HFFc6 (cell line): Measurements from ENCODE around the gene R3HDML. TPM values are rescaled to one million over a fixed set of nuclear protein-coding genes. Genes with fewer than 3 reads are reported as not detected.

ENCODE experiments used
- DNase-seq: peaks from one replicate; pipeline ENCODE4 v3.0.0-alpha.2; 2018
- H3K27ac Mint-ChIP-seq: 2 replicates; pipeline ENCODE4 v1.8.0; 2020; ENCODE audit warnings: mild to moderate bottlenecking, mixed read lengths
- H3K27me3 Mint-ChIP-seq: 2 replicates; pipeline ENCODE4 v1.8.0; 2021; ENCODE audit warnings: mild to moderate bottlenecking, moderate library complexity, mixed read lengths; ENCODE audit not compliant: insufficient read depth
- H3K36me3 Mint-ChIP-seq: 2 replicates; pipeline ENCODE4 v1.8.0; 2021; ENCODE audit warnings: low read depth, mixed read lengths
- H3K4me1 Mint-ChIP-seq: 2 replicates; pipeline ENCODE4 v1.8.0; 2020; ENCODE audit warnings: low read depth, mixed read lengths
- H3K4me3 Mint-ChIP-seq: 2 replicates; pipeline ENCODE4 v1.8.0; 2020; ENCODE audit warnings: mild to moderate bottlenecking, moderate library complexity, mixed read lengths
- H3K9me3 Mint-ChIP-seq: 2 replicates; pipeline ENCODE4 v1.8.0; 2020; ENCODE audit warnings: mild to moderate bottlenecking, mixed read lengths
- total RNA-seq, 6 experiments: library from RNA; stranded (reverse); fragmentation: NEBNext Ultra II Directional; extraction: Animal tissue kit (Norgen Biotek cat#: 25700); gene quantifications; 2 replicates in 1 of 6; 3 replicates in 5 of 6; pipeline ENCODE4 v1.2.3, GENCODE V29; 2021
- TF ChIP-seq, protein P1 (sequence below): fragments of 200-600 bp; sonication (generic); IDR thresholded peaks from 2 replicates; pipeline ENCODE4 v1.5.0; 2021; ENCODE audit warnings: antibody characterized with exemption, mild to moderate bottlenecking

The R3HDML gene
- total RNA-seq, 6 experiments from 2014 or later, result not detected

DNA sequence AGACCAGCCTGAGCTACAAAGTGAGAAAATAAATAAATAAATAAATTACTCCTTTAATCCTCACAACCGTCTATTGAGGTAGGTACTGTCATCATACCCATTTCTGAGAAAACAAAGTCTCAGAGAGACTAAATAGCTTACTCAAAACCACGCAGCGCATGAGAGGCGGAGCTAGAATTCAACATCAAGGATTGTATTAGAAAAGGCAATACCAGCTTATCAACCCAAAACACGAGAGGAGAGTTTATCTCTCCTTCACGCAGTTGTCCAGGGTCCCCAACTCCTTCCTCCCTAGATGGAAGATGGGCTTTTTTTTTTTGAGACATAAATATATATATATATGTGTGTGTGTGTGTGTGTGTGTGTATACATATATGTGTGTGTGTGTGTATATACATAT lies 30.9 kb downstream of the R3HDML start:
- H3K27me3 Mint-ChIP-seq, result peaks cover 10% of the 10 kb centered on the region
- TF ChIP-seq, protein P1, sequence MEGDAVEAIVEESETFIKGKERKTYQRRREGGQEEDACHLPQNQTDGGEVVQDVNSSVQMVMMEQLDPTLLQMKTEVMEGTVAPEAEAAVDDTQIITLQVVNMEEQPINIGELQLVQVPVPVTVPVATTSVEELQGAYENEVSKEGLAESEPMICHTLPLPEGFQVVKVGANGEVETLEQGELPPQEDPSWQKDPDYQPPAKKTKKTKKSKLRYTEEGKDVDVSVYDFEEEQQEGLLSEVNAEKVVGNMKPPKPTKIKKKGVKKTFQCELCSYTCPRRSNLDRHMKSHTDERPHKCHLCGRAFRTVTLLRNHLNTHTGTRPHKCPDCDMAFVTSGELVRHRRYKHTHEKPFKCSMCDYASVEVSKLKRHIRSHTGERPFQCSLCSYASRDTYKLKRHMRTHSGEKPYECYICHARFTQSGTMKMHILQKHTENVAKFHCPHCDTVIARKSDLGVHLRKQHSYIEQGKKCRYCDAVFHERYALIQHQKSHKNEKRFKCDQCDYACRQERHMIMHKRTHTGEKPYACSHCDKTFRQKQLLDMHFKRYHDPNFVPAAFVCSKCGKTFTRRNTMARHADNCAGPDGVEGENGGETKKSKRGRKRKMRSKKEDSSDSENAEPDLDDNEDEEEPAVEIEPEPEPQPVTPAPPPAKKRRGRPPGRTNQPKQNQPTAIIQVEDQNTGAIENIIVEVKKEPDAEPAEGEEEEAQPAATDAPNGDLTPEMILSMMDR, result no peak
- no peaks in the 10 kb centered on the region for H3K4me1 Mint-ChIP-seq
- no peaks in the 10 kb centered on the region for H3K9me3 Mint-ChIP-seq
- DNase-seq, result no peak
- H3K36me3 Mint-ChIP-seq, result no peaks in the 10 kb centered on the region
- no peak overlapping the region for H3K27ac Mint-ChIP-seq
- no peak overlapping the region for H3K4me3 Mint-ChIP-seq

DNA sequence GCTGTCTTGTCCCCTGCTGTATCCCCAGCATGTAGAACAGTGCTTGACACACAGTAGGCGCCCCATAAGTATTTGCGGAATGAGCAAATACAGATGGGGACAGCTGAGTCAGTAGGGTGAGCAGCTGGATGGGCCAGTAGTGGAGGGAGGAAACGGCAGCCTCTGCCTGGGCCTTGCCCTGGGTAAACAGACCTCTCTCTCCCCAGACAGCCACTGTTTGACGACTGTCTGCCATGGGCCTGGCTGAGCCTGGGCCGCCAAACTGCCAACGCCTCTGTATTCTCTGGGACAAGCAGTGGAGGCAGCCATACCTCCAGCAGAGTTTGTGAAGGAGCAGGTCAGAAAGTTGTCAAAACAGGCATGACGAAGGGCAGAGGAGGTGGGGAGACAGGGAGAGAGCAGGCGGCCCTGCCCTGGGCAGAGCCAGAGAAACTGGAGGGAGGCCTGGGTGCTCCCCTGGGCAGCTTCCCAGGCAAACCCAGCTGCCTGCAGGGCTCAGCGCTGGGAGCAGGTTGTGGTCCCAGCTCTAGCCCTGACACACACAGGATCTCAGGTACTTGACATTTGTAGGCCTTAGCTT lies 33.9 kb downstream of the R3HDML start:
- DNase-seq, result no peak
- peaks cover 18% of the 10 kb centered on the region for H3K27me3 Mint-ChIP-seq
- no peak overlapping the region for H3K27ac Mint-ChIP-seq

DNA sequence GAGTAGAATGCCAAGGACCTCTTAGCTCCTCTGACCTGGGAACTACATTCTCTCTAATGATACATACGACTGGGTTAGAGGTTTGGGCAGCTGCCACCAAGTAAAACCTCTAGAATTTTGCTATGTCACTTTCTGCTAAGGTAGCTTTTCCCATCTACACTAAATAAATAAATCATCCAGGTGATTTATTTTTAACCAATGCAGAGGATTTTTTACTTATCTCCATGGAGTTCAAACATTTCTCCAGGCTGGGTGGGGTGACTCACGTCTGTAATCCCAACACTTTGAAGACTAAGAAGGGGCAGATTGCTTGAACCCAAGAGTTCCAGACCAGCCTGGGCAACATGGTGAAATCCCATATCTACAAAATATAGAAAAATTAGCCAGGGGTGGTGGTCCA lies 45.8 kb downstream of the R3HDML start:
- H3K4me1 Mint-ChIP-seq, result no peaks in the 10 kb centered on the region
- no peaks in the 10 kb centered on the region for H3K36me3 Mint-ChIP-seq
- H3K27me3 Mint-ChIP-seq, result peaks cover 13% of the 10 kb centered on the region
- H3K27ac Mint-ChIP-seq, result no peak overlapping the region
- DNase-seq, result no peak
- TF ChIP-seq, protein P1, result no peak
- no peak overlapping the region for H3K4me3 Mint-ChIP-seq
- no peaks in the 10 kb centered on the region for H3K9me3 Mint-ChIP-seq

More for the DNA sequence above, 33.9 kb downstream of the R3HDML start:
- TF ChIP-seq, protein P1, result no peak
- Mint-ChIP-seq H3K9me3 (no peaks in the 10 kb centered on the region), H3K4me1 (no peaks in the 10 kb centered on the region), H3K4me3 (no peak overlapping the region), H3K36me3 (no peaks in the 10 kb centered on the region)

DNA sequence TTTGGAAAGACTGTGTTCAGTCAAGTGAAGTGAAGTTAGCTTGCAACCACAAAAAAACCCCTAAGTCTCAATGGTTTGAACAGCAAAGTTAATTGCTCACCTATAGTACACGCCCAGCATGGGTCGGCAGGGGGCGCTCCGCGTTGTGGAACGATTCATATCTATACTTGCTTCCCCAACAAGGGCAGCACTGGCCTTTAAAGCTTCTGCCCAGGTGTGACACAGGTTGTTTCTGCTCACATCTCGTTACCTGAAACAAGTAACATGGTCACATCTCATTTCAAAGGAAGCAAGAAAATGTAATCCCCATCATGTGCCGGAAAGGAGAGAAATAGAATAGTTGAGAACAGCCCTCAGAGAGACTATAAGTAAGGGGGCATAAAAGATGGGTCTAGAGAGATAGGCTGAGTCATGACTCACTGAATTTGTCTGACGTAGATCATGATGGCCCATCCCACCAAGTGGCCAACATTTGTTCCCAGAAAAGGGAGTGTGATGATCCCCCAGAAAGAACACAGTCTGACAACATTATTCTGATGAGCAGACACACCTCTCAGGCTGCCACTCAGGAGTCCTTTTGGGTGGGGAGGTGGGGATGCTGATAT lies 47.7 kb downstream of the R3HDML start:
- Mint-ChIP-seq H3K4me3 (no peak overlapping the region), H3K27me3 (peaks cover 9% of the 10 kb centered on the region), H3K27ac (no peak overlapping the region), H3K36me3 (no peaks in the 10 kb centered on the region), H3K4me1 (peaks cover 11% of the 10 kb centered on the region), H3K9me3 (no peaks in the 10 kb centered on the region)
- TF ChIP-seq, protein P1, result peak; percentile 91
- peak; percentile 39 for DNase-seq

DNA sequence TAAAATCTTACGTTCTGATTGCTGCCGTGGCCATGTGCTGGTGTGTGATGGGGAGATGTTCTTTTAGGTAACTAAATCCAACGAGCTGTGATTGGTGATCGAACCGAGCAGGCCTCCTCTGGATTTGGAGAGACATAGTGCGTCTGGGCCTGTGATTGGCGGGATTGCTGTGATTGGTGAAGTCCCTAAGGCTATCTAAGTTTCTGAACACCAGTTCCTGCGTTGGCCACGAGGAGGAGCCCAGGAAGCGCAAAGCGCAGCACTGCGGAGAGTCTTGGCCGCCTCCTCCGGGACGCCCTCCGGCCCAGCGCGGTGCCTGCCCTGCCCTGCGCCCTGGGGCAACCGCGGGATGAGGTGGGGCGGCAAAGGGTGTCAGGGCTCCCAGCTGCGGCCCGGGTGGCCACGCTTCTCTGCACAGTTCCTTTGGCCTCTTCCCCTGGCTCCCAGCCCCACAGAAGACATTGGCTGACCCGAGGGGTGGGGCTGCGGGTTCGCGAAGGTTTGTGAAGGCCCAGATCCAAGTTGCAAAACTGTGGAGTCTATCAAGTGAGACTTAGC lies 51.7 kb downstream of the R3HDML start:
- Mint-ChIP-seq H3K9me3 (no peaks in the 10 kb centered on the region), H3K27me3 (peaks cover 19% of the 10 kb centered on the region), H3K4me1 (peaks cover 11% of the 10 kb centered on the region), H3K4me3 (no peak overlapping the region), H3K36me3 (no peaks in the 10 kb centered on the region), H3K27ac (no peak overlapping the region)
- DNase-seq, result peak; percentile 63
- TF ChIP-seq, protein P1, result peak; percentile 91
